ENCODE results near the gene TCEA3.

TCEA3 gene

DNA sequence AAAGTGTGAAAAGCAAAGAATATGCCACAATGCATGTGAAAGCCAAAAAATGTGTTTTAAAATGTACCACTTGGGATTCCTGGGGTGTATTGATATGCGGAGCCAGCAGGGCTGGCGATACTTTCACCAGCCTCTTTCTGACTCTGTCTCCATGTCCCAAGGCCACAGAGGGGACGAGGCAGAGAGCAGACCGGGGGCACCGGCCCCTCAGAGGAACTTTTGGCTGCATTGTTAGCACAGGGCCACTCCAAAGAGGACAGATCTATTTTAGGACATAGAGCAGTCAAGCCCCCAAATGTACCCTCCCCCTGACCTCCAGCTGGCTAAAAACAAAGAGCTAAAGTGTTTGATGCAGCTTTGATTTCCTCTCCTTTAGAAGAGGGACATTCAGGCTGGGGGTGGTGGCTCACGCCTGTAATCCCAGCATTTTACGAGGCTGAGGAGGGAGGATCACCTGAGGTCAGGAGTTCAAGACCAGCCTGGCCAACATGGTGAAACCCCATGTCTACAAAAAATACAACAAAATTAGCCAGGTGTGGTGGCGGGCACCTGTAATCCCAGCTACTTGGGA is 29.3 kb downstream of the TCEA3 start:
- Histone ChIP-seq H3K9me3 (ENCODE audit: control insufficient read depth, low read length) (no peaks in the 10 kb centered on the region), H3K36me3 (ENCODE audit: control insufficient read depth, insufficient read depth, low read length) (no peaks in the 10 kb centered on the region), H3K9ac (no peak overlapping the region), H3K27me3 (ENCODE audit: control insufficient read depth, insufficient read depth, low read length) (no peaks in the 10 kb centered on the region), H3K4me3 (ENCODE audit: low read depth, low read length) (no peak overlapping the region), H3K27ac (peak overlapping the region; percentile 61), H3K4me1 (no peaks in the 10 kb centered on the region), H3K4me2 (ENCODE audit: low read length) (no peak overlapping the region), H3K79me2 (no peaks in the 10 kb centered on the region), H2AFZ (no peak overlapping the region)
- no peak for TF ChIP-seq CTCF (IDR thresholded peaks at IDR 0.05)

GRCh38 chr1:23394684-23395083 is 29.9 kb downstream of the TCEA3 start:
- H3K27ac ChIP-seq, result peak overlapping the region; percentile 61
- no peak overlapping the region for H3K4me3 ChIP-seq (ENCODE audit: low read depth, low read length)
- H3K9ac ChIP-seq, result no peak overlapping the region
- H3K4me1 ChIP-seq, result no peaks in the 10 kb centered on the region
- no peak overlapping the region for H2AFZ ChIP-seq
- no peak for TF ChIP-seq CTCF (IDR thresholded peaks at IDR 0.05)
- H3K4me2 ChIP-seq (ENCODE audit: low read length), result no peak overlapping the region
- no peaks in the 10 kb centered on the region for H3K36me3 ChIP-seq (ENCODE audit: control insufficient read depth, insufficient read depth, low read length)
- no peaks in the 10 kb centered on the region for H3K27me3 ChIP-seq (ENCODE audit: control insufficient read depth, insufficient read depth, low read length)
- H3K9me3 ChIP-seq (ENCODE audit: control insufficient read depth, low read length), result no peaks in the 10 kb centered on the region
- H3K79me2 ChIP-seq, result no peaks in the 10 kb centered on the region

DNA sequence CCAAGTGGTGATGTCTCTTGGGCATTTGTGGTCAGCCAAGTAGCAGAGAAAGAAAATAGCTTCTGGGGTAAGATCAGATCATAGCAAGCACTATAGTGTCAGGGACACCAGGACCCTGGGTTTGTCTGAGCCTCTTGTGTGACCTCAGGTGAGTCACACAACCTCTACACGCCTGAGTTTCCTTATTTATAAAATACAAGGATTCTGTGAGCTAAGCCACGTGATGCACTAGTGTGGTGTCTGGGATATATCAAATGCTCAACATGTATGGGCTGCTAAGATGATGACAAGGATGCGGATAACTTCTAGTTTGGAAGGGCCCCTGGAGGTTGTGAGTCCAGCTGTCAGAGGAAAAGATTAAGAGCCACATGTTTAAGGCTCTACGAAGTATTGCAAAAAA is 30.4 kb downstream of the TCEA3 start:
- H2AFZ ChIP-seq, result no peak overlapping the region
- H3K27me3 ChIP-seq (ENCODE audit: control insufficient read depth, insufficient read depth, low read length), result no peaks in the 10 kb centered on the region
- TF ChIP-seq CTCF (IDR thresholded peaks at IDR 0.05), result no peak
- no peaks in the 10 kb centered on the region for H3K79me2 ChIP-seq
- no peak overlapping the region for H3K4me2 ChIP-seq (ENCODE audit: low read length)
- no peaks in the 10 kb centered on the region for H3K36me3 ChIP-seq (ENCODE audit: control insufficient read depth, insufficient read depth, low read length)
- H3K4me3 ChIP-seq (ENCODE audit: low read depth, low read length), result no peak overlapping the region
- no peaks in the 10 kb centered on the region for H3K9me3 ChIP-seq (ENCODE audit: control insufficient read depth, low read length)
- H3K9ac ChIP-seq, result no peak overlapping the region
- H3K4me1 ChIP-seq, result no peaks in the 10 kb centered on the region
- peak overlapping the region; percentile 44 for H3K27ac ChIP-seq

GRCh38 chr1:23393706-23394105 is 30.8 kb downstream of the TCEA3 start:
- Histone ChIP-seq H3K9me3 (ENCODE audit: control insufficient read depth, low read length) (no peaks in the 10 kb centered on the region), H3K27ac (peak overlapping the region; percentile 44), H2AFZ (no peak overlapping the region), H3K79me2 (no peaks in the 10 kb centered on the region), H3K4me2 (ENCODE audit: low read length) (no peak overlapping the region), H3K4me1 (no peaks in the 10 kb centered on the region), H3K4me3 (ENCODE audit: low read depth, low read length) (no peak overlapping the region), H3K27me3 (ENCODE audit: control insufficient read depth, insufficient read depth, low read length) (no peaks in the 10 kb centered on the region), H3K9ac (no peak overlapping the region), H3K36me3 (ENCODE audit: control insufficient read depth, insufficient read depth, low read length) (no peaks in the 10 kb centered on the region)
- TF ChIP-seq CTCF (IDR thresholded peaks at IDR 0.05), result no peak

DNA sequence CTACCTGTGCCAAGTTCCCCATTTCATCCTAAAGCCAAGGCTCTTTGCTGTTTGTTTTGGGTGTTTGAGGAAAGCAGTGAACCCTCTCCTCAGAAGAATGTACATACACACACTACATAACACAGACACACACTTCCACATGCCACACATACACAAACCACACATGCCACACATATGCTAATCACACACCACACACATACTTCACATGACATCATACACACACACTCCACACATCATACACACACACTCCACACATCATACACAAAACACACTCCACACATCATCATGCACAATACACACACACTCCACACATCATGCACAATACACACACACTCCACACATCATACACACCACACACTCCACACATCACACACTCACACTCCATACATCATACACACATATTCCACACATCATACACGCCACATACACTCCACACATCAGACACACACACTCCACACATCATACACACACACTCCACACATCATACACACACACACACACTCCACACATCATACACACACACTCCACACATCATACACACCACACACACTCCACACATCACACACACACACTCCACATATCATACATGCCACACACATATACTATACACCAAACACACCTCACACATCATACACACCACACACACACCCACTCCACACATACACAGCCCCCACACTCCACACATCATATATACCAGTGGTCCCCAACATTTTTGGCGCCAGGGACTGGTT is 32.3 kb downstream of the TCEA3 start:
- Histone ChIP-seq H3K27ac (no peak overlapping the region), H3K4me2 (ENCODE audit: low read length) (no peak overlapping the region), H3K36me3 (ENCODE audit: control insufficient read depth, insufficient read depth, low read length) (no peaks in the 10 kb centered on the region), H3K4me3 (ENCODE audit: low read depth, low read length) (no peak overlapping the region), H3K9me3 (ENCODE audit: control insufficient read depth, low read length) (no peaks in the 10 kb centered on the region), H3K27me3 (ENCODE audit: control insufficient read depth, insufficient read depth, low read length) (no peaks in the 10 kb centered on the region), H3K79me2 (no peaks in the 10 kb centered on the region), H3K9ac (no peak overlapping the region), H2AFZ (no peak overlapping the region), H3K4me1 (no peaks in the 10 kb centered on the region)
- no peak for TF ChIP-seq CTCF (IDR thresholded peaks at IDR 0.05)

Data from parathyroid adenoma (tissue), 2 donors.